ENCODE results near the gene COL28A1.

Gene COL28A1

DNA sequence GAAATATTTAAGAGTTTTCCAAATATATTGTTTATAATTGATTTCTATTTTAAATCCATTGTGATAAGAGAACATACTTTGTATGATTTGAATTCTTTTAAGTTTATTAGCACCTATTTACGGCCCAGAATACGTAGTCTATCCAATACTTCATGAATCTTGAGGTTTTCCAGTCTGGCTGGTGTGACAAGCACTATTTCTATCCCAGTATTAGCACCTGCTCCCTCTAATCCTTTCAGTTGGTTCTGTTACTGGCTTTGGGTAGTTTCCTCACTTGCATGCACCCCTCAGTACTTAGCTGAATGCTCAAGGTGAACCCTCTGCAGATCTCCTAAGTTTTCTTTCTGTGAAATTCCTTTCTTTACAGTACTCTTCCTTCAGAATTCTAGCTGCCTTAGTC, 186.5 kb downstream of the COL28A1 start:
- H3K9me2 ChIP-seq (replicated peaks; ENCODE audit: control insufficient read depth, low read length) = no peaks in the 10 kb centered on the region
- H3K79me2 ChIP-seq (ENCODE audit: control insufficient read depth, low read length) = no peaks in the 10 kb centered on the region
- TF ChIP-seq, protein P1, sequence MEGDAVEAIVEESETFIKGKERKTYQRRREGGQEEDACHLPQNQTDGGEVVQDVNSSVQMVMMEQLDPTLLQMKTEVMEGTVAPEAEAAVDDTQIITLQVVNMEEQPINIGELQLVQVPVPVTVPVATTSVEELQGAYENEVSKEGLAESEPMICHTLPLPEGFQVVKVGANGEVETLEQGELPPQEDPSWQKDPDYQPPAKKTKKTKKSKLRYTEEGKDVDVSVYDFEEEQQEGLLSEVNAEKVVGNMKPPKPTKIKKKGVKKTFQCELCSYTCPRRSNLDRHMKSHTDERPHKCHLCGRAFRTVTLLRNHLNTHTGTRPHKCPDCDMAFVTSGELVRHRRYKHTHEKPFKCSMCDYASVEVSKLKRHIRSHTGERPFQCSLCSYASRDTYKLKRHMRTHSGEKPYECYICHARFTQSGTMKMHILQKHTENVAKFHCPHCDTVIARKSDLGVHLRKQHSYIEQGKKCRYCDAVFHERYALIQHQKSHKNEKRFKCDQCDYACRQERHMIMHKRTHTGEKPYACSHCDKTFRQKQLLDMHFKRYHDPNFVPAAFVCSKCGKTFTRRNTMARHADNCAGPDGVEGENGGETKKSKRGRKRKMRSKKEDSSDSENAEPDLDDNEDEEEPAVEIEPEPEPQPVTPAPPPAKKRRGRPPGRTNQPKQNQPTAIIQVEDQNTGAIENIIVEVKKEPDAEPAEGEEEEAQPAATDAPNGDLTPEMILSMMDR (IDR thresholded peaks at IDR 0.05; ENCODE audit: low read depth, low read length, poor library complexity, severe bottlenecking) = no peak
- TF ChIP-seq EZH2phosphoT487 (IDR thresholded peaks at IDR 0.05; ENCODE audit: borderline replicate concordance, low read length) = no peak
- H3K4me3 ChIP-seq (ENCODE audit: low read length) = no peak overlapping the region
- H3K27me3 ChIP-seq (ENCODE audit: control insufficient read depth, low read length) = 0 out of 2 replicates have a peak, but pooled peaks cover 2% of the 10 kb centered on the region
- no peaks in the 10 kb centered on the region for H3K36me3 ChIP-seq (ENCODE audit: control insufficient read depth, low read length)
- no peak overlapping the region for H3K4me2 ChIP-seq (ENCODE audit: low read length)
- H3K9me3 ChIP-seq (ENCODE audit: control insufficient read depth, insufficient read depth, low read length) = no peaks in the 10 kb centered on the region
- H4K20me1 ChIP-seq (ENCODE audit: control insufficient read depth, insufficient read depth, low read depth, low read length) = no peaks in the 10 kb centered on the region
- H3F3A ChIP-seq (ENCODE audit: control insufficient read depth, insufficient read depth) = no peaks in the 10 kb centered on the region
- no peaks in the 10 kb centered on the region for H3K4me1 ChIP-seq (ENCODE audit: control insufficient read depth, low read length)
- H3K27ac ChIP-seq (ENCODE audit: low read depth, low read length) = no peak overlapping the region

DNA sequence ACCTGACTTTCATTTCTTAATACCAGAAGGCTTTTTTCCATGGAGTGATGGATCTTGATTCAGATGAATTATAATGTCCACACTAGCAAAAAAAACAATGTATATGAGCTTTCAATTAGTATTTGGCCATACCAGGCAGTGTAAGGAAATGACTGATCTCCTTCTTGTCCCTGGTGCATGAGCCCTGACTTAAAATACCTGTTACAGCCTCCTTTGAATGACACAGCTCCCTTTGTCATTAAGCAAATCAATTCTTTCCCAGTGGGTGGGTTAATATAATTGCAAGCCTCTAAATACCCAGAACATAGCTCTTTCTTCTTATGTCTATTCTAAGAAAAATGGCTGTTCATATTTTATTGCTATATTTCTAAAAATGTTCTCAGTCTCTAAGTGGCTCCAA, 188.6 kb downstream of the COL28A1 start:
- Histone ChIP-seq H4K20me1 (ENCODE audit: control insufficient read depth, insufficient read depth, low read depth, low read length) (no peaks in the 10 kb centered on the region), H3K27ac (ENCODE audit: low read depth, low read length) (no peak overlapping the region), H3K79me2 (ENCODE audit: control insufficient read depth, low read length) (no peaks in the 10 kb centered on the region), H3K36me3 (ENCODE audit: control insufficient read depth, low read length) (no peaks in the 10 kb centered on the region), H3K4me1 (ENCODE audit: control insufficient read depth, low read length) (no peaks in the 10 kb centered on the region), H3K4me3 (ENCODE audit: low read length) (no peak overlapping the region), H3K27me3 (ENCODE audit: control insufficient read depth, low read length) (0 out of 2 replicates have a peak, but pooled peaks cover 2% of the 10 kb centered on the region), H3K9me2 (replicated peaks; ENCODE audit: control insufficient read depth, low read length) (no peaks in the 10 kb centered on the region), H3K4me2 (ENCODE audit: low read length) (no peak overlapping the region), H3F3A (ENCODE audit: control insufficient read depth, insufficient read depth) (no peaks in the 10 kb centered on the region), H3K9me3 (ENCODE audit: control insufficient read depth, insufficient read depth, low read length) (no peaks in the 10 kb centered on the region)
- no peak for TF ChIP-seq EZH2phosphoT487 (IDR thresholded peaks at IDR 0.05; ENCODE audit: borderline replicate concordance, low read length)
- TF ChIP-seq, protein P1 (IDR thresholded peaks at IDR 0.05; ENCODE audit: low read depth, low read length, poor library complexity, severe bottlenecking) = no peak

DNA sequence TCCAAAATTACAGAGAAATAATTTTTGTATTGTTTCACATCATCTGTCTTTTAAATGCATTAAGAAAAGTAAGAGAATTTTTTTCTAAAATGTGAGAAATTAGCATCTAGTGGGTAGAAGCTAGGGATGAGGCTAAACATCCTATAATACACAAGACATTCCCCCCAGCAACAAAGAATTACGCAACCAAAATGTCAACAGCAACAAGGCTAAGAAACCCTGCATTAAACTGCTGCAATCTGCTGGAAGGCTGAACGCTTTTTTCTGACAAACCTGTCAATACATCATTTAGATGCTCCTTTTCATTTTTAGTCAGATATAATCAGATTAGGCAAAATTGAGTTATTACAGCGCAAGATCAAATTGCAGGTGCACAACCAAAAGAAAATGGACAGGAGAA, 191.1 kb downstream of the COL28A1 start:
- Histone ChIP-seq H3F3A (ENCODE audit: control insufficient read depth, insufficient read depth) (no peaks in the 10 kb centered on the region), H4K20me1 (ENCODE audit: control insufficient read depth, insufficient read depth, low read depth, low read length) (no peaks in the 10 kb centered on the region), H3K4me2 (ENCODE audit: low read length) (no peak overlapping the region), H3K27ac (ENCODE audit: low read depth, low read length) (no peak overlapping the region), H3K27me3 (ENCODE audit: control insufficient read depth, low read length) (no peaks in the 10 kb centered on the region), H3K9me2 (replicated peaks; ENCODE audit: control insufficient read depth, low read length) (no peaks in the 10 kb centered on the region), H3K79me2 (ENCODE audit: control insufficient read depth, low read length) (no peaks in the 10 kb centered on the region), H3K36me3 (ENCODE audit: control insufficient read depth, low read length) (no peaks in the 10 kb centered on the region), H3K4me1 (ENCODE audit: control insufficient read depth, low read length) (no peaks in the 10 kb centered on the region), H3K9me3 (ENCODE audit: control insufficient read depth, insufficient read depth, low read length) (no peaks in the 10 kb centered on the region), H3K4me3 (ENCODE audit: low read length) (no peak overlapping the region)
- TF ChIP-seq EZH2phosphoT487 (IDR thresholded peaks at IDR 0.05; ENCODE audit: borderline replicate concordance, low read length) = no peak
- TF ChIP-seq, protein P1 (IDR thresholded peaks at IDR 0.05; ENCODE audit: low read depth, low read length, poor library complexity, severe bottlenecking) = no peak

All from DOHH2 (cell line).